Measurements from ENCODE around the gene L3MBTL3. TPM values are rescaled to one million over a fixed set of nuclear protein-coding genes. Genes with fewer than 3 reads are reported as not detected.

Gene L3MBTL3
- 6.8 and 7.6 TPM in 2 replicates for polyA plus RNA-seq (2011; rRNA removed)
- 5.5 and 6.1 TPM in 2 replicates for polyA minus RNA-seq (2011; rRNA and poly(A)+ RNA removed)

DNA sequence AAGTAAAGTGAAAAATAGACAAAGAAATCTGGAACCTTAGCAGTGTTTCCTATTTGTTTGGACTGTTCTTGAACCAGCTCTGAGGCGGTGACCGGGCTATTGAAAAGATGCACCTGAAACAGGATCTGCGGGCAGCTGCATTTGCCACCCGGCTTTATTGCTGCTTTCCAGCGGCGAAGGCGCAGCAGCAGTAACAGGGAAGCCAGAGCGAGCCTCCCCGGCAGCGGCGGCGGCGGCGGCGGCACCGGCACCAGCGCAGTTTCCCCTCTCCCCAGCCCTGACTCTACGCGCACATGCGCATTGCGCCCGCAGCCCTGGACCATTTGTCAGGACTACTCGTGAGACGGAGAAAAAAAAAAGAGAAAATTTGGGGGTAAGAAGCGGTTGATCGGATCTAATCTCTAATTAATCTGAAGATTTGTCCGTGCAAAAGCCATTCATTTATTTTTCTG is at the start of gene L3MBTL3:
Gene L3MBTL3 (plus strand): TSS at position 290 of the 452 bp plus-strand sequence. CDS start 24,119 bp downstream, outside the sequence.
- Histone ChIP-seq H3K36me3 (ENCODE audit: control insufficient read depth, insufficient read depth, low read length) (no peaks in the 10 kb centered on the region), H3K4me3 (ENCODE audit: low read depth, low read length) (peak within 1 kb of the TSS; percentile 90), H3K27me3 (ENCODE audit: control insufficient read depth, insufficient read depth, low read length) (no peaks in the 10 kb centered on the region)
- TF ChIP-seq, protein P1, sequence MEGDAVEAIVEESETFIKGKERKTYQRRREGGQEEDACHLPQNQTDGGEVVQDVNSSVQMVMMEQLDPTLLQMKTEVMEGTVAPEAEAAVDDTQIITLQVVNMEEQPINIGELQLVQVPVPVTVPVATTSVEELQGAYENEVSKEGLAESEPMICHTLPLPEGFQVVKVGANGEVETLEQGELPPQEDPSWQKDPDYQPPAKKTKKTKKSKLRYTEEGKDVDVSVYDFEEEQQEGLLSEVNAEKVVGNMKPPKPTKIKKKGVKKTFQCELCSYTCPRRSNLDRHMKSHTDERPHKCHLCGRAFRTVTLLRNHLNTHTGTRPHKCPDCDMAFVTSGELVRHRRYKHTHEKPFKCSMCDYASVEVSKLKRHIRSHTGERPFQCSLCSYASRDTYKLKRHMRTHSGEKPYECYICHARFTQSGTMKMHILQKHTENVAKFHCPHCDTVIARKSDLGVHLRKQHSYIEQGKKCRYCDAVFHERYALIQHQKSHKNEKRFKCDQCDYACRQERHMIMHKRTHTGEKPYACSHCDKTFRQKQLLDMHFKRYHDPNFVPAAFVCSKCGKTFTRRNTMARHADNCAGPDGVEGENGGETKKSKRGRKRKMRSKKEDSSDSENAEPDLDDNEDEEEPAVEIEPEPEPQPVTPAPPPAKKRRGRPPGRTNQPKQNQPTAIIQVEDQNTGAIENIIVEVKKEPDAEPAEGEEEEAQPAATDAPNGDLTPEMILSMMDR (IDR thresholded peaks at IDR 0.05; ENCODE audit: insufficient read depth, low read depth, low read length), result no peak
- DNase-seq (ENCODE audit: low read depth), result peak; percentile 17
- ChIA-PET POLR2A (no interaction called here), CTCF (interaction anchor here (0.7 to 1.1 kb wide), 2 partner anchors 35 to 122 kb away, joined by 3 to 4 read pairs; no protein-coding TSS in a partner anchor)

DNA sequence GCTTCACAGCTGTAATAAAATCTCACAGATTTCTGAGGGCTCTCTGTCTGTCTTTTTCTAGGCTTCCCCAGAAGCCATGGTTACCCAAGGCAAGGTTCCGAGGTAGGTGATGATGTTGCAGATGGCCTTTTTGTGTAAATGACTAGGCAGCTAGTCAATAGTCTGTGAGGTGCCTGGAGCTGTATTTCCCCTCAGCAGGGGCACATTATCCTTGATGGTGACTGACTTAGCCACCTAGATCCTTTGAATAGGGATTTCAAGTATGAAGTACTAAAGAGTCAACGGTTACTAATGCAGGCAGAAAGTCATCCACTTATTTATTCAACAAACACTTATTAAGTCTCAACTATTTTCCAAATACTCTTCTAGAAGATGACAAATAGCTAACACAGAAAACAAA is 49.3 kb upstream of the L3MBTL3 start:
- no peaks in the 10 kb centered on the region for H3K36me3 ChIP-seq (ENCODE audit: control insufficient read depth, insufficient read depth, low read length)
- H3K4me3 ChIP-seq (ENCODE audit: low read depth, low read length), result no peak overlapping the region
- TF ChIP-seq, protein P1 (IDR thresholded peaks at IDR 0.05; ENCODE audit: insufficient read depth, low read depth, low read length), result no peak
- POLR2A ChIA-PET, result no interaction called here
- no peak for DNase-seq (ENCODE audit: low read depth)
- CTCF ChIA-PET, result no interaction called here
- H3K27me3 ChIP-seq (ENCODE audit: control insufficient read depth, insufficient read depth, low read length), result no peaks in the 10 kb centered on the region

DNA sequence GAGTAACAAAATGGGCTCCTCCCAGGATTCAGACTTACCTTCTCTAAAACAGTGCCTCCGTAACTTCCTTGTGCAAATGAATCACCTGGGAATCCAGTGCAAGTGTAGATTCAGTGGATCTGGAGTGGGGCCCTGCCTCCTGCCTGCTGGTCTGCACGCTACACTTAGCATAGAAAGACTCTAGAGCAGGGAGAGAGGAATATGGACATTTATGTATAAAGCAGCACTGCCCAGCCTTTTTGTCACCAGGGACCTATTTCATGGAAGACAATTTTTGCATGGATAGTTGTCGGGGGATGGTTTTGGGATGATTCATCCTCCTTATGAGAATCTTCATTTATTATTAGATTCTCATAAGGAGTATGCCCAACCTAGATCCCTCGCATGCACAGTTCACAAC is 42.3 kb upstream of the L3MBTL3 start:
- no peaks in the 10 kb centered on the region for H3K27me3 ChIP-seq (ENCODE audit: control insufficient read depth, insufficient read depth, low read length)
- no peak for DNase-seq (ENCODE audit: low read depth)
- TF ChIP-seq, protein P1 (IDR thresholded peaks at IDR 0.05; ENCODE audit: insufficient read depth, low read depth, low read length), result no peak
- no peaks in the 10 kb centered on the region for H3K36me3 ChIP-seq (ENCODE audit: control insufficient read depth, insufficient read depth, low read length)
- H3K4me3 ChIP-seq (ENCODE audit: low read depth, low read length), result no peak overlapping the region
- ChIA-PET CTCF (no interaction called here), POLR2A (no interaction called here)

DNA sequence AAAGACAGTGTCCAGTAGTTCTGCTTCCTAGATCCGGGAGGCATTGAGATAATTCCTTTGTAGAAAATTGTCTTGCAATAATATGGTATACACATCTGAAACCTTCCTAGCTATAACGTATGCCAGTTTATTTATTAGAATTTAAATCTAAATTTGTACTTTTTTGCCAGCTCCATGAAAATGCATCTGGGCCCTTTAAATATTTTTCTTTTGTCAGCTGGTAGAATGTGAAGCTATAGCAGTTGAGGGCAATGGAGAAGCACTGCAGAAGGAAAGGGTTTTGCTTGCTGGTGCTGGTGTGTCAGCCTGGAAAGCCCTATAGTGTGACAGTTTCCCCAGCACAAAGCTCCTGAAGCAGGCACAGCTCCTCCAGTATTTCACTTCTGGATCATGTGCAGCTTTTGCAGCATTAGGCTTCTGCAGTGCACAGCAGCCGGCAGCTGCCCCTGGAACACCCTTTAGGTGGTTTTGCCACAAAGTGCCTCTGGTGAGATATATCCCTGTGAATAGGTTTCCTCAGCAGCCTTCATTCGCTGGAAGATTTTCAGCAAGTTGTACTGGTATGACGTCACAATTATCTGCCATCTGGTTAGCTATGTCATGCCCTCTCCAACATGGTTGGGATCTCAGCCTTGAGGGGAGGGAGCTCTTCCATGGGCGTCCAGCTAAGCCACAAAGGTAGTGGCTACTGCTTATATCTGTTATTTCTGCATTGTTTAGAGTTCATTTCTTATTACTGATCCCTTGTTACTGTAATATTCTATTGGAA is 40.0 kb upstream of the L3MBTL3 start:
- Histone ChIP-seq H3K4me3 (ENCODE audit: low read depth, low read length) (no peak overlapping the region), H3K36me3 (ENCODE audit: control insufficient read depth, insufficient read depth, low read length) (no peaks in the 10 kb centered on the region), H3K27me3 (ENCODE audit: control insufficient read depth, insufficient read depth, low read length) (no peaks in the 10 kb centered on the region)
- CTCF ChIA-PET, result no interaction called here
- POLR2A ChIA-PET, result no interaction called here
- TF ChIP-seq, protein P1 (IDR thresholded peaks at IDR 0.05; ENCODE audit: insufficient read depth, low read depth, low read length), result no peak
- no peak for DNase-seq (ENCODE audit: low read depth)

DNA sequence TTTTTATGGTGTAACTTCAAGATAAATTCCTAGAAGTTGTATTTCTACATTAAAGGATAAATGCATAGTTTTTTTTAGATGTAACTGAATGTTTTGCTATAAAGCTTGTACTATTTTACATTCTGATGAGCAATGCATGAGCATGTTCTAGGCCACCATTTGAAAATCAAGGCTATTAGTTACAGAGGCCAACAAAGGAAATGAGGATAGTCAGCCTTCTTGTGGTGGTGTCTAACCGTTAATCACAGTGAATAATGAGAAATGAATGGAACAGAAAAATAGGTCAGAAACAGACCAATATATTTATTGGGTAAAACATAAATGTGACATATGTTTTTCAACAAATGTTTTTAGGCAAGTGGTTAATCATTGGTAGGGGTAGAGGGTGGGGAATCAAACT is 37.6 kb upstream of the L3MBTL3 start:
- no peak for DNase-seq (ENCODE audit: low read depth)
- Histone ChIP-seq H3K36me3 (ENCODE audit: control insufficient read depth, insufficient read depth, low read length) (no peaks in the 10 kb centered on the region), H3K4me3 (ENCODE audit: low read depth, low read length) (no peak overlapping the region), H3K27me3 (ENCODE audit: control insufficient read depth, insufficient read depth, low read length) (peaks cover 2% of the 10 kb centered on the region; the same call in 1 of the 2 replicates)
- ChIA-PET CTCF (no interaction called here), POLR2A (no interaction called here)
- TF ChIP-seq, protein P1 (IDR thresholded peaks at IDR 0.05; ENCODE audit: insufficient read depth, low read depth, low read length), result no peak

Data from BJ (cell line).